HuH-7.5 (cell line): ENCODE measurements around the gene MGMT.

Experiments used
- DNase-seq: peaks from one replicate; pipeline ENCODE4 v3.0.0; 2011; ENCODE audit warnings: low spot score

Gene MGMT

GRCh38 chr10:129626309-129626708 lies 159.3 kb downstream of the MGMT start:
- no peak for DNase-seq

GRCh38 chr10:129626796-129627435 lies 159.9 kb downstream of the MGMT start:
- no peak for DNase-seq

- DNase-seq = no peak
Measured at GRCh38 chr10:129627442-129627841, 160.4 kb downstream of the MGMT start.

GRCh38 chr10:129628823-129629222 lies 161.8 kb downstream of the MGMT start:
- no peak for DNase-seq

GRCh38 chr10:129629911-129630310 lies 162.9 kb downstream of the MGMT start:
- no peak for DNase-seq

GRCh38 chr10:129631006-129631405 lies 164.0 kb downstream of the MGMT start:
- DNase-seq = no peak

GRCh38 chr10:129631870-129632623 lies 165.0 kb downstream of the MGMT start:
- DNase-seq = peak; percentile 20

- DNase-seq = no peak
Measured at GRCh38 chr10:129637010-129637409, 170.0 kb downstream of the MGMT start.

- DNase-seq = no peak
Measured at GRCh38 chr10:129637846-129638245, 170.8 kb downstream of the MGMT start.

- no peak for DNase-seq
Measured at GRCh38 chr10:129641351-129641750, 174.3 kb downstream of the MGMT start.

GRCh38 chr10:129641982-129642381 lies 174.9 kb downstream of the MGMT start:
- DNase-seq = no peak

GRCh38 chr10:129642427-129642826 lies 175.4 kb downstream of the MGMT start:
- DNase-seq = peak; percentile 65

- DNase-seq = no peak
Measured at GRCh38 chr10:129643266-129643665, 176.2 kb downstream of the MGMT start.

GRCh38 chr10:129645487-129645886 lies 178.4 kb downstream of the MGMT start:
- DNase-seq = no peak

GRCh38 chr10:129646973-129647372 lies 179.9 kb downstream of the MGMT start:
- DNase-seq = no peak

- DNase-seq = no peak
Measured at GRCh38 chr10:129647590-129647989, 180.5 kb downstream of the MGMT start.

- DNase-seq = no peak
Measured at GRCh38 chr10:129648856-129649255, 181.8 kb downstream of the MGMT start.

GRCh38 chr10:129652021-129652420 lies 185.0 kb downstream of the MGMT start:
- no peak for DNase-seq

GRCh38 chr10:129652521-129653201 lies 185.6 kb downstream of the MGMT start:
- DNase-seq = no peak

GRCh38 chr10:129653428-129653827 lies 186.4 kb downstream of the MGMT start:
- DNase-seq = no peak

GRCh38 chr10:129653861-129654260 lies 186.8 kb downstream of the MGMT start:
- no peak for DNase-seq

GRCh38 chr10:129654461-129654860 lies 187.4 kb downstream of the MGMT start:
- no peak for DNase-seq

GRCh38 chr10:129655007-129655678 lies 188.1 kb downstream of the MGMT start:
- DNase-seq = no peak
